Panc1 (cell line): Measurements from ENCODE around the gene S100A1. TPM values are rescaled to one million over a fixed set of nuclear protein-coding genes. Genes with fewer than 3 reads are reported as not detected.

Experiments used
- ATAC-seq: fragments of 200-7000 bp; cut with Tn5 transposase; 2 replicates; pipeline ENCODE4 v1.9.1; 2020; ENCODE audit warnings: mild to moderate bottlenecking, moderate library complexity
- BruUV-seq: library from RNA; stranded (reverse); fragments of 400-500 nt; replicated peaks from 2 replicates; lab custom pipeline; 2021; lab: Mats Ljungman, UMichigan
- CTCF ChIA-PET: fragments of 300-600 bp; sonication (Branson Sonifier 250); formaldehyde crosslinking; loops from one replicate; lab custom pipeline; 2022; ENCODE audit warnings: antibody characterized with exemption; lab: Charles Lee
- POLR2A ChIA-PET: fragments of 300-600 bp; sonication (Branson Sonifier 250); formaldehyde crosslinking; loops from one replicate; lab custom pipeline; 2022; ENCODE audit warnings: antibody characterized with exemption; lab: Charles Lee
- DNase-seq: peaks from one replicate; pipeline ENCODE4 v3.0.0-alpha.2; 2010; ENCODE audit warnings: low read depth, low spot score
- H3K27ac ChIP-seq: 2 replicates; pipeline ENCODE4 v1.5.1; 2011; ENCODE audit warnings: mild to moderate bottlenecking, low read length, inconsistent platforms
- H3K27me3 ChIP-seq: fragments of 200-500 bp; sonication (Bioruptor generic); 2 replicates; pipeline ENCODE4 v1.6.0; 2014; ENCODE audit warnings: low read length, inconsistent platforms; ENCODE audit not compliant: control insufficient read depth, insufficient read depth
- H3K36me3 ChIP-seq: fragments of 200-500 bp; sonication (Bioruptor generic); 2 replicates; pipeline ENCODE4 v1.5.1; 2014; ENCODE audit warnings: inconsistent platforms, mild to moderate bottlenecking, low read length, moderate library complexity; ENCODE audit not compliant: control insufficient read depth, insufficient read depth
- H3K4me1 ChIP-seq: 2 replicates; pipeline ENCODE4 v1.5.1; 2011; ENCODE audit warnings: inconsistent platforms, mild to moderate bottlenecking, low read length, moderate library complexity; ENCODE audit not compliant: control insufficient read depth, insufficient read depth
- H3K4me3 ChIP-seq, 2 experiments: 2 replicates each; pipeline ENCODE4 v1.5.1; 2011 to 2012; ENCODE audit warnings: low read depth in 2 of 2, low read length in 2 of 2, mild to moderate bottlenecking in 2 of 2, inconsistent platforms in 1 of 2, moderate library complexity in 1 of 2
- H3K9me3 ChIP-seq: fragments of 200-500 bp; sonication (Bioruptor generic); 2 replicates; pipeline ENCODE4 v1.5.1; 2014; ENCODE audit warnings: low read depth, mild to moderate bottlenecking, inconsistent platforms, low read length, moderate library complexity; ENCODE audit not compliant: control insufficient read depth, insufficient read depth
- POLR2AphosphoS5 ChIP-seq: IDR thresholded peaks from 2 replicates; pipeline ENCODE4 v1.6.1; 2012; ENCODE audit warnings: mild to moderate bottlenecking, low read depth, low read length, moderate library complexity
- SIN3A ChIP-seq: IDR thresholded peaks from 2 replicates; pipeline ENCODE4 v1.6.1; 2012; ENCODE audit warnings: low read depth, mild to moderate bottlenecking, low read length, moderate library complexity, borderline replicate concordance; ENCODE audit not compliant: insufficient read depth
- TCF7L2 ChIP-seq: IDR thresholded peaks from 2 replicates; pipeline ENCODE4 v1.6.1; 2011; ENCODE audit warnings: mild to moderate bottlenecking, low read depth, low read length, inconsistent platforms
- in situ Hi-C: cut with HindIII; loops from 2 replicates; pipeline ENCODE4 v1.10.0; 2016; ENCODE audit warnings: low sequenced_read_pairs, low pct_unique_long_range_greater_than_20kb
- intact Hi-C: fragments of 100-400 bp; cut with micrococcal nuclease; formaldehyde crosslinking; loops from one replicate; pipeline ENCODE4 v1.10.0; 2022; ENCODE audit not compliant: unreplicated experiment
- total RNA-seq: library from RNA; stranded (reverse); gene quantifications from one replicate; pipeline ENCODE4 v1.2.1, GENCODE V29; 2021; ENCODE audit not compliant: unreplicated experiment
- TF ChIP-seq, protein P1 (sequence below): fragments of 450-650 bp; IDR thresholded peaks from 2 replicates; pipeline ENCODE4 v1.5.1; 2017; ENCODE audit warnings: mild to moderate bottlenecking
- TF ChIP-seq, protein P2 (sequence below), 2 experiments: IDR thresholded peaks; 2 replicates each; pipeline ENCODE4 v1.6.1; 2011 to 2012; ENCODE audit warnings: low read depth in 2 of 2, control low read depth in 1 of 2, low read length in 1 of 2, mild to moderate bottlenecking in 1 of 2, moderate library complexity in 1 of 2; ENCODE audit not compliant: insufficient read depth in 1 of 2

S100A1 gene
- total RNA-seq, 1 experiment from 2014 or later = 2.9 TPM

DNA sequence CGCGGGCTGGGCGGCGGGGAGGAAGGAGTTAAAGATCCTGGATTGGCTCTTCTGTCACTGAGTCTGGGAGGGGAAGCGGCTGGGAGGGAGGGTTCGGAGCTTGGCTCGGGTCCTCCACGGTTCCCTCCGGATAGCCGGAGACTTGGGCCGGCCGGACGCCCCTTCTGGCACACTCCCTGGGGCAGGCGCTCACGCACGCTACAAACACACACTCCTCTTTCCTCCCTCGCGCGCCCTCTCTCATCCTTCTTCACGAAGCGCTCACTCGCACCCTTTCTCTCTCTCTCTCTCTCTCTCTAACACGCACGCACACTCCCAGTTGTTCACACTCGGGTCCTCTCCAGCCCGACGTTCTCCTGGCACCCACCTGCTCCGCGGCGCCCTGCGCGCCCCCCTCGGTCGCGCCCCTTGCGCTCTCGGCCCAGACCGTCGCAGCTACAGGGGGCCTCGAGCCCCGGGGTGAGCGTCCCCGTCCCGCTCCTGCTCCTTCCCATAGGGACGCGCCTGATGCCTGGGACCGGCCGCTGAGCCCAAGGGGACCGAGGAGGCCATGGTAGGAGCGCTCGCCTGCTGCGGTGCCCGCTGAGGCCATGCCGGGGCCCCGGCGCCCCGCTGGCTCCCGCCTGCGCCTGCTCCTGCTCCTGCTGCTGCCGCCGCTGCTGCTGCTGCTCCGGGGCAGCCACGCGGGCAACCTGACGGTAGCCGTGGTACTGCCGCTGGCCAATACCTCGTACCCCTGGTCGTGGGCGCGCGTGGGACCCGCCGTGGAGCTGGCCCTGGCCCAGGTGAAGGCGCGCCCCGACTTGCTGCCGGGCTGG lies 50.5 kb downstream of the S100A1 start, which contains the start of gene NPR1:
NPR1 (plus strand) TSS at position 170 of the 818 bp plus-strand sequence; CDS start at position 591, 421 bp downstream.
- DNase-seq = no peak
- TF ChIP-seq TCF7L2 (no peak), POLR2AphosphoS5 (no peak), SIN3A (no peak)
- TF ChIP-seq, protein P1, sequence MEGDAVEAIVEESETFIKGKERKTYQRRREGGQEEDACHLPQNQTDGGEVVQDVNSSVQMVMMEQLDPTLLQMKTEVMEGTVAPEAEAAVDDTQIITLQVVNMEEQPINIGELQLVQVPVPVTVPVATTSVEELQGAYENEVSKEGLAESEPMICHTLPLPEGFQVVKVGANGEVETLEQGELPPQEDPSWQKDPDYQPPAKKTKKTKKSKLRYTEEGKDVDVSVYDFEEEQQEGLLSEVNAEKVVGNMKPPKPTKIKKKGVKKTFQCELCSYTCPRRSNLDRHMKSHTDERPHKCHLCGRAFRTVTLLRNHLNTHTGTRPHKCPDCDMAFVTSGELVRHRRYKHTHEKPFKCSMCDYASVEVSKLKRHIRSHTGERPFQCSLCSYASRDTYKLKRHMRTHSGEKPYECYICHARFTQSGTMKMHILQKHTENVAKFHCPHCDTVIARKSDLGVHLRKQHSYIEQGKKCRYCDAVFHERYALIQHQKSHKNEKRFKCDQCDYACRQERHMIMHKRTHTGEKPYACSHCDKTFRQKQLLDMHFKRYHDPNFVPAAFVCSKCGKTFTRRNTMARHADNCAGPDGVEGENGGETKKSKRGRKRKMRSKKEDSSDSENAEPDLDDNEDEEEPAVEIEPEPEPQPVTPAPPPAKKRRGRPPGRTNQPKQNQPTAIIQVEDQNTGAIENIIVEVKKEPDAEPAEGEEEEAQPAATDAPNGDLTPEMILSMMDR = no peak
- TF ChIP-seq, protein P2, sequence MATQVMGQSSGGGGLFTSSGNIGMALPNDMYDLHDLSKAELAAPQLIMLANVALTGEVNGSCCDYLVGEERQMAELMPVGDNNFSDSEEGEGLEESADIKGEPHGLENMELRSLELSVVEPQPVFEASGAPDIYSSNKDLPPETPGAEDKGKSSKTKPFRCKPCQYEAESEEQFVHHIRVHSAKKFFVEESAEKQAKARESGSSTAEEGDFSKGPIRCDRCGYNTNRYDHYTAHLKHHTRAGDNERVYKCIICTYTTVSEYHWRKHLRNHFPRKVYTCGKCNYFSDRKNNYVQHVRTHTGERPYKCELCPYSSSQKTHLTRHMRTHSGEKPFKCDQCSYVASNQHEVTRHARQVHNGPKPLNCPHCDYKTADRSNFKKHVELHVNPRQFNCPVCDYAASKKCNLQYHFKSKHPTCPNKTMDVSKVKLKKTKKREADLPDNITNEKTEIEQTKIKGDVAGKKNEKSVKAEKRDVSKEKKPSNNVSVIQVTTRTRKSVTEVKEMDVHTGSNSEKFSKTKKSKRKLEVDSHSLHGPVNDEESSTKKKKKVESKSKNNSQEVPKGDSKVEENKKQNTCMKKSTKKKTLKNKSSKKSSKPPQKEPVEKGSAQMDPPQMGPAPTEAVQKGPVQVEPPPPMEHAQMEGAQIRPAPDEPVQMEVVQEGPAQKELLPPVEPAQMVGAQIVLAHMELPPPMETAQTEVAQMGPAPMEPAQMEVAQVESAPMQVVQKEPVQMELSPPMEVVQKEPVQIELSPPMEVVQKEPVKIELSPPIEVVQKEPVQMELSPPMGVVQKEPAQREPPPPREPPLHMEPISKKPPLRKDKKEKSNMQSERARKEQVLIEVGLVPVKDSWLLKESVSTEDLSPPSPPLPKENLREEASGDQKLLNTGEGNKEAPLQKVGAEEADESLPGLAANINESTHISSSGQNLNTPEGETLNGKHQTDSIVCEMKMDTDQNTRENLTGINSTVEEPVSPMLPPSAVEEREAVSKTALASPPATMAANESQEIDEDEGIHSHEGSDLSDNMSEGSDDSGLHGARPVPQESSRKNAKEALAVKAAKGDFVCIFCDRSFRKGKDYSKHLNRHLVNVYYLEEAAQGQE (IDR thresholded peaks at IDR 0.05; ENCODE audit: insufficient read depth in 1 of 2, low read depth in 2 of 2, low read length in 1 of 2) = no peak
- peaks cover 10% of the 10 kb centered on the region; the same call in 1 of the 2 replicates for H3K4me1 ChIP-seq
- intact Hi-C loops (loop anchor here (5.0 kb wide), 2 partner anchors 94 to 309 kb away; partner anchors contain the start of gene RAB13), in situ Hi-C loops (no loop called here)
- no peak within 1 kb of the TSS for H3K27ac ChIP-seq
- ChIA-PET CTCF (interaction anchor here (0.6 to 1.2 kb wide), 4 partner anchors 30 to 289 kb away, joined by 3 to 5 read pairs (median 4); partner anchors contain the start of genes CREB3L4 and SLC39A1), POLR2A (no interaction called here)
- no peaks in the 10 kb centered on the region for H3K36me3 ChIP-seq
- peak within 1 kb of the TSS; percentile 33 to 63 for H3K4me3 ChIP-seq
- no TSS peak for BruUV-seq
- H3K9me3 ChIP-seq = no peaks in the 10 kb centered on the region
- peak; percentile 78 for ATAC-seq
- peaks cover 7% of the 10 kb centered on the region for H3K27me3 ChIP-seq

DNA sequence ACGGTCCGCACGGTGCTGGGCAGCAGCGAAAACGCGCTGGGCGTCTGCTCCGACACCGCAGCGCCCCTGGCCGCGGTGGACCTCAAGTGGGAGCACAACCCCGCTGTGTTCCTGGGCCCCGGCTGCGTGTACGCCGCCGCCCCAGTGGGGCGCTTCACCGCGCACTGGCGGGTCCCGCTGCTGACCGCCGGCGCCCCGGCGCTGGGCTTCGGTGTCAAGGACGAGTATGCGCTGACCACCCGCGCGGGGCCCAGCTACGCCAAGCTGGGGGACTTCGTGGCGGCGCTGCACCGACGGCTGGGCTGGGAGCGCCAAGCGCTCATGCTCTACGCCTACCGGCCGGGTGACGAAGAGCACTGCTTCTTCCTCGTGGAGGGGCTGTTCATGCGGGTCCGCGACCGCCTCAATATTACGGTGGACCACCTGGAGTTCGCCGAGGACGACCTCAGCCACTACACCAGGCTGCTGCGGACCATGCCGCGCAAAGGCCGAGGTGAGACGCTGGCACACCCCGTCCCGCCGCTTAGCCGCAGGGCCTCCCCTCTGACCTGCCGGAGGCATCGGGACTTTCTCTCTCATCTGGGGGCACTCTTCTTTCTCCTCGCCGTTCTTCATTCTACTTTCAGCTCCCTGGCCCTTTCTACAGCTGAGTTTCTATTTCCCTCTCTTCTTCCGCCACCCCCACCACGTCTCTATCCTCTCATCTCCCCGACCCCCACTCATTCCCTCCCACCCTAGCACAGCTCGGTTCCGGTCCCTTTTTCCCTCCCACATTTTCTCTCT lies 51.3 kb downstream of the S100A1 start:
- intact Hi-C loops = loop anchor here (5.0 kb wide), 2 partner anchors 93 to 308 kb away; partner anchors contain the start of gene RAB13
- BruUV-seq = no TSS peak
- POLR2A ChIA-PET = interaction anchor here (0.5 kb wide), 1 partner anchor 14 kb away, joined by 6 read pairs; no protein-coding TSS in a partner anchor
- no peak for TF ChIP-seq TCF7L2
- TF ChIP-seq, protein P2 (IDR thresholded peaks at IDR 0.05; ENCODE audit: insufficient read depth in 1 of 2, low read depth in 2 of 2, low read length in 1 of 2) = no peak
- TF ChIP-seq, protein P1 = no peak
- TF ChIP-seq SIN3A = no peak
- no peak for TF ChIP-seq POLR2AphosphoS5
- Histone ChIP-seq H3K36me3 (no peaks in the 10 kb centered on the region), H3K4me3 (peak overlapping the region; percentile 33 to 63), H3K4me1 (peaks cover 10% of the 10 kb centered on the region; the same call in 1 of the 2 replicates), H3K9me3 (no peaks in the 10 kb centered on the region), H3K27ac (no peak overlapping the region), H3K27me3 (peaks cover 7% of the 10 kb centered on the region)
- DNase-seq (no peak), ATAC-seq (peak; percentile 67)
- in situ Hi-C loops = no loop called here
- CTCF ChIA-PET = interaction anchor here (0.7 kb wide), 1 partner anchor 326 kb away, joined by 19 read pairs; no protein-coding TSS in a partner anchor
